Hepatocyte (in vitro differentiated cells): ENCODE results near the gene GNPTG.

Experiments
- CTCF ChIP-seq: fragments of 200-600 bp; sonication (generic); IDR thresholded peaks from 2 replicates; pipeline ENCODE4 v1.5.1; 2016; ENCODE audit warnings: antibody characterized with exemption, mild to moderate bottlenecking; ENCODE audit not compliant: poor library complexity
- EZH2phosphoT487 ChIP-seq: fragments of 200-600 bp; sonication (generic); IDR thresholded peaks from one replicate; pipeline ENCODE4 v1.6.1; 2018; ENCODE audit warnings: antibody characterized with exemption, mild to moderate bottlenecking, low read depth, moderate library complexity; ENCODE audit not compliant: unreplicated experiment, severe bottlenecking

DNA sequence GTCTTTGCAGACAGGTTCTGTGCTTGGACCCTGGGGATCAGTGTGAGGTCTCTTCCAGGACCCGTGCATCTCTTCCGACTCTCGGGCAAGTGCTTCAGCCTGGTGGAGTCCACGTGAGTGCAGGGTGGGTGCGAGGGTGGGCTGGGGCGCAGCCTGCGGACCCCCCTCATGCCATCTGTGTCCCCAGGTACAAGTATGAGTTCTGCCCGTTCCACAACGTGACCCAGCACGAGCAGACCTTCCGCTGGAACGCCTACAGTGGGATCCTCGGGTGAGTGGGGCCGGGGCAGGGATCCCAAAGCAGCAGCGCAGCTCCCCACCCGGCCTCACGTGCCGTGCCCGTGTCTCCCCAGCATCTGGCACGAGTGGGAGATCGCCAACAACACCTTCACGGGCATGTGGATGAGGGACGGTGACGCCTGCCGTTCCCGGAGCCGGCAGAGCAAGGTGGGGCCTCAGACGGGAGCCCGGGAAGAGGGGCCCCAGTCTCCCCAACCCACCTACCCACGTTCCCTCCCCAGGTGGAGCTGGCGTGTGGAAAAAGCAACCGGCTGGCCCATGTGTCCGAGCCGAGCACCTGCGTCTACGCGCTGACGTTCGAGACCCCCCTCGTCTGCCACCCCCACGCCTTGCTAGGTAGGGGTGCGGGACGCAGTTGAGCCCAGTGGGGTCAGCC is 10.1 kb downstream of the GNPTG start:
- TF ChIP-seq CTCF (no peak), EZH2phosphoT487 (no peak)
